LNCAP (cell line): Measurements from ENCODE around the gene KIAA0040.

Experiments used
- CTCF ChIP-seq: fragments of 450-650 bp; IDR thresholded peaks from 2 replicates; pipeline ENCODE4 v1.5.1; 2017; ENCODE audit warnings: mild to moderate bottlenecking

KIAA0040 gene

GRCh38 chr1:175186433-175187160 is 6.0 kb downstream of the KIAA0040 start:
- TF ChIP-seq CTCF: no peak

GRCh38 chr1:175185903-175186302 is 6.7 kb downstream of the KIAA0040 start:
- TF ChIP-seq CTCF: no peak

DNA sequence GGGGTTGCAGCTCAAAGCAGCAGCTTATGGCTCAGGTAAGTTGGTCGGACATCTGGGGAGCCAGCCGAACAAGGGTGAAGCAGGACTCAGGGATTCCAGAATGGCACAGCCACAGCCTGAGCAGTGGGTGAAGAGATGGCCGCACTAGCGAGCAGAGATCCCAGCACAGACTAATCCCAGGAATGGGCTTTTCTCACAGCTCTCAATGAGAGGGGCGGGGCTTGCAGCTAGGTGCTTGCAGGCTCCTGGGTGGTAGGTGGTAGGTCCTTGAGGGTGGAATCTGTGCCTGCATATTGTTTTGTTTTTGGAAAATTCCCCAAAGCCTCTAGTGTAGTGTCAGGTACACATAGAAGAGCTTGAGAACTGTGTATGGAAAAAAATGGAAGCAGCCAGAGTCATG is 9.0 kb downstream of the KIAA0040 start:
- TF ChIP-seq CTCF: no peak

DNA sequence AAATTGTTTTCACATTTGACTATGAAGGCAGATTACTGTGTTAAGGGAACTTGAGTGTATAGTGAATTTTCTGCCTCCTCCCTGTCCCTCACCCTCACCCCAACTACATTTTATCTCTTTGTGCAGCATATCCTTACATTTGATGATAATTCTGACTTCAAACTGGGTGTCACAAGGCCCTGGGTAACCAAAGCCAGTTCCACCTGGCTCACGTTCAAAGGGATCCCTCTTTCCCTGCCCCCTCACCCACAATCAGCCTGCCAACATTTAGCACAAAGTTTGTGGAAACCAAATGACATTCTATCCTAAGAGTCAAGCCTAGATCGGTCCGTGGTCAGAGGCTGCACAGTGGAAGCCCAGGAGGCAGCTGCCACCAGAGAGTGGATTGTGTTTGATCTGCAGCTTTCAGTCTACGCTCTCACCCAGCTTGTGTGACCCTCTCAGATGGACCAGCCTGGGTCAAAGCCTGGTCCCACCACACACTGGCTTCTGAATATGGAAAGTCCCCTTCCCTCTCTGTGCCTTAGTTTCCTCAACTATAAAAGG is 10.3 kb downstream of the KIAA0040 start:
- TF ChIP-seq CTCF: no peak

DNA sequence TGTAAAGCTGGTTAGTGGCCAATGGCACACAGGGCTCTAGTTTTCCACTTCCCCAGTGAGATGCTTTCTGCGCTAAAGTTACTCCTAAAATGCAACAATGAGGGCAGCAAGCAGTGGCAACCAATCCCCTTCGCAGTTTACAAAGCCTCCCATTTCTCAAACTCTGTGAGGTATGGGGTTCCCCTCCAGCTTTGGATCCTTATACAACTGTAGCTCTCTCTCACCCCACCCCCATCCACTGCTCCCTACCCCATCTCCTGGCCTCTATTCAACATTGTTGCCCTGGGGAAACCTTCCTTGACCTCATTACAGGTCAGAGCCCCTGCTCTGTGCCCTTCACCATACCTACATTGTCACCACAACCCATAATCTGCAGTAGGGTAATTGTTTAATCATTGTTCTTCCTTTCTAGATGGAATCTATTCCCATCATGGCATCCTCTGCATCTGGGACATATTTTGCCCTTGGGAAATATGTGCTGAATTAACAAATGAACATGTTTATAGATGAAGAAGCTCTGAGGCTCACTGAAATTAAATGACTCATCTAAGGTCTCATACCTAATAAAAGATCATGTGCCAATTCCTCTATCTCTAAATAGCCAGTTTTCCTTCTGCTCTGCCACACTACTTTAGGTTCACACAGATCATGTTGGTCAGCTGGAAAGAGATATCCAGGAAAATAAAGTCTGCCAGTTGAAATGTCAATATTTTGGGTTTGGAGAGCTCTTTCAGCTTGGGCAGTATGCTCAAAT is 12.6 kb downstream of the KIAA0040 start:
- no peak for TF ChIP-seq CTCF

DNA sequence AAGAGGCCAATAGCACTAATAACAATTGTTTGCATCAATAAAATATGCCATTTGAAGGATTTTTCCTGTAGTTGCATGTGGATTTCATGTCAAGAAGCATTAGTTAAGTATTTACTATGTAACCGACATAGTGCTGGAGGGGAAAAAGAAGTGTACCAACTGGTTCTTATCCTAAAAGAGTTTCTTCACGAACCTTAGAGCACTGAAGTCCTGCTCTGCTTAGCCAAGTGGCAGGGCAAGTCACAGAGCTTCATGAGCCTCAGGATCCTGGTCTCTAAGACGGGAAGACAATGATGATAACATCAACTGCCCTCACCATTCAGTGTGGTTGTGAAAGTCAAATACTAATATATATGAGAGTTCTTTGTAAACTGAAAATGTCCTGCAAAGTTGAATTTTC is 14.1 kb downstream of the KIAA0040 start:
- TF ChIP-seq CTCF: no peak

DNA sequence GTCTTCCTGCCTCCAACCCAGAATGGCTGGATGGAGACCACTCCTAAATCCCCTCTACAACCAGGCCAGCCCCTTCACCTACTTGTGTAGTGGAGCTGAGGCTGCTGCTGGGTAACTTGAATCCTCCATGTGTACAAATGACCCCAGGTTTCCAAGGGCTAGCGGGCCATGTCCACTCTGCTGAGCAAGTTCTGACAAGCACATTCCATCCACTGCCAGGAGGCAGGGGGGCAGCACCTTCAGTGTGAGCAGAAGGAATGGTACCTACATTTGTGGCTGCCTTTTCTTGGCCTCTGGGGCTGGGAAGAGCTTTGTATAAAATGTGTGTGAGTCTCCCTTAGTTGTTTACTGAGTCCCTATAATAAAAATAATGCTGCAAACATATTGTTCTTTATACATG is 14.5 kb downstream of the KIAA0040 start:
- TF ChIP-seq CTCF: no peak
